ENCODE results near the gene SPPL3. TPM values are rescaled to one million over a fixed set of nuclear protein-coding genes. Genes with fewer than 3 reads are reported as not detected.
"Not testable (repeated sequence)": the region's sequence is repeated elsewhere in the genome, so short reads cannot be mapped to it uniquely, and the experiment has no call there.

SPPL3 gene
- polyA plus RNA-seq, 12 donors = 21.9 to 72.7 (median 58.4) TPM; not detected in 1

- DNase-seq = no peak
Observed at GRCh38 chr12:120822832-120823503, 81.2 kb downstream of the SPPL3 start.

- no peak for DNase-seq
Observed at GRCh38 chr12:120821878-120822277, 82.3 kb downstream of the SPPL3 start.

GRCh38 chr12:120820884-120821510 is 83.2 kb downstream of the SPPL3 start:
- DNase-seq = no peak

- no peak for DNase-seq
Observed at GRCh38 chr12:120818416-120818815, 85.7 kb downstream of the SPPL3 start.

GRCh38 chr12:120817559-120818330 is 86.4 kb downstream of the SPPL3 start:
- no peak for DNase-seq

GRCh38 chr12:120816363-120816762 is 87.8 kb downstream of the SPPL3 start:
- DNase-seq = no peak

GRCh38 chr12:120814903-120815429 is 89.2 kb downstream of the SPPL3 start:
- no peak for DNase-seq

- DNase-seq = no peak
Observed at GRCh38 chr12:120814203-120814902, 89.8 kb downstream of the SPPL3 start.

- no peak for DNase-seq
Observed at GRCh38 chr12:120813588-120814153, 90.5 kb downstream of the SPPL3 start.

GRCh38 chr12:120810021-120810420 is 94.1 kb downstream of the SPPL3 start:
- DNase-seq = no peak

GRCh38 chr12:120804428-120804827 is 99.7 kb downstream of the SPPL3 start:
- DNase-seq = no peak

- DNase-seq = no peak
Observed at GRCh38 chr12:120801146-120801545, 103.0 kb downstream of the SPPL3 start.

- no peak for DNase-seq
Observed at GRCh38 chr12:120800665-120801064, 103.5 kb downstream of the SPPL3 start.

- no peak for DNase-seq
Observed at GRCh38 chr12:120799243-120800045, 104.7 kb downstream of the SPPL3 start.

- no peak for DNase-seq
Observed at GRCh38 chr12:120798696-120799095, 105.5 kb downstream of the SPPL3 start.

GRCh38 chr12:120797677-120798642 is 106.2 kb downstream of the SPPL3 start:
- DNase-seq = no peak

- no peak for DNase-seq
Observed at GRCh38 chr12:120795441-120796178, 108.5 kb downstream of the SPPL3 start.

- DNase-seq = no peak
Observed at GRCh38 chr12:120793357-120793756, 110.8 kb downstream of the SPPL3 start.

GRCh38 chr12:120792456-120792855 is 111.7 kb downstream of the SPPL3 start:
- DNase-seq = not testable (repeated sequence)
